ENCODE results near the gene ADAM33. TPM values are rescaled to one million over a fixed set of nuclear protein-coding genes. Genes with fewer than 3 reads are reported as not detected.

The ADAM33 gene
- total and polyA plus RNA-seq, 2 experiments from 2014 or later, result 2.8 to 6.0 TPM

GRCh38 chr20:3702611-3703391 lies 21.0 kb upstream of the ADAM33 start:
- H3K9me2 ChIP-seq (ENCODE audit: insufficient read depth), result no peaks in the 10 kb centered on the region
- H3F3A ChIP-seq (replicated peaks; ENCODE audit: low read depth), result no peaks in the 10 kb centered on the region
- H3K27ac ChIP-seq (ENCODE audit: low read depth), result no peak overlapping the region
- H3K36me3 Mint-ChIP-seq (ENCODE audit: low read depth), result no peaks in the 10 kb centered on the region
- H3K4me3 Mint-ChIP-seq, result no peak overlapping the region
- TF ChIP-seq ZNF114 (CRISPR knock-in tag; IDR thresholded peaks at IDR 0.05) (no peak), STAT1 (IDR thresholded peaks at IDR 0.05; ENCODE audit: unreplicated experiment) (no peak), EZH2phosphoT487 (IDR thresholded peaks at IDR 0.05; ENCODE audit: unreplicated experiment) (no peak), EZH2 (IDR thresholded peaks at IDR 0.05; ENCODE audit: low read depth, unreplicated experiment) (no peak), ZNF462 (CRISPR knock-in tag; IDR thresholded peaks at IDR 0.05) (no peak), NANOG (IDR thresholded peaks at IDR 0.05; ENCODE audit: borderline replicate concordance) (no peak)
- ATAC-seq, result no peak
- H3K79me2 ChIP-seq (replicated peaks; ENCODE audit: insufficient read depth), result no peaks in the 10 kb centered on the region
- H3K27ac Mint-ChIP-seq, result no peak overlapping the region
- no peaks in the 10 kb centered on the region for H4K20me1 ChIP-seq (replicated peaks; ENCODE audit: insufficient read depth)
- H3K27me3 ChIP-seq (ENCODE audit: insufficient read depth), result no peaks in the 10 kb centered on the region
- H3K4me1 ChIP-seq (ENCODE audit: insufficient read depth), result no peaks in the 10 kb centered on the region
- DNase-seq (ENCODE audit: low spot score), result no peak
- H3K9me3 Mint-ChIP-seq, result no peaks in the 10 kb centered on the region
- peaks cover 7% of the 10 kb centered on the region for H3K27me3 Mint-ChIP-seq (ENCODE audit: insufficient read depth, low read depth, poor library complexity)
- no peaks in the 10 kb centered on the region for H3K36me3 ChIP-seq (ENCODE audit: insufficient read depth)
- no peak overlapping the region for H3K4me3 ChIP-seq
- H2AFZ ChIP-seq, result no peak overlapping the region
- no peak overlapping the region for H3K4me2 ChIP-seq
- H3K4me1 Mint-ChIP-seq, result no peaks in the 10 kb centered on the region
